OCI-LY1 (cell line): Measurements from ENCODE around the gene AP1B1.

Experiments used
- CTCF ChIP-seq: fragments of 200-600 bp; sonication (generic), shearing (Covaris generic); IDR thresholded peaks from 2 replicates; pipeline ENCODE4 v1.5.1; 2017; ENCODE audit warnings: mild to moderate bottlenecking, antibody characterized with exemption, low read length, moderate library complexity, mixed read lengths
- EZH2 ChIP-seq: fragments of 200-600 bp; sonication (generic), shearing (Covaris generic); IDR thresholded peaks from 2 replicates; pipeline ENCODE4 v1.8.0; 2017; ENCODE audit warnings: borderline replicate concordance, mixed run types, mild to moderate bottlenecking, antibody characterized with exemption, low read length, moderate library complexity, mixed read lengths

GRCh38 chr22:29334696-29335344 is 53.5 kb downstream of the AP1B1 start:
- TF ChIP-seq CTCF = no peak
- TF ChIP-seq EZH2 = no peak
